Stimulated activated CD4-positive, alpha-beta T cell treated with anti-CD3 and anti-CD28 coated beads, TNF-alpha, amount 100 ng/mL, for 4 hours (primary cell): ENCODE measurements around the gene HTT.

Source experiments
- DNase-seq, 3 experiments: peaks; one replicate each; pipeline ENCODE4 v3.0.0-alpha.2; 2020; ENCODE audit warnings: low read depth in 3 of 3

The HTT gene

GRCh38 chr4:3074078-3074845, at the start of gene HTT, which contains the start of gene HTT-AS:
TSS of gene HTT (plus strand) at chr4:3074681. CDS start at chr4:3074826, 145 bp downstream.
TSS of gene HTT-AS (minus strand) at chr4:3074538.
- peak; percentile 95 to 98 (median 98) for DNase-seq

GRCh38 chr4:3025881-3026280, 48.6 kb upstream of the HTT start:
- DNase-seq: no peak

- no peak for DNase-seq
Measured at GRCh38 chr4:3026540-3026939, 47.9 kb upstream of the HTT start.

- no peak for DNase-seq
Measured at GRCh38 chr4:3029464-3029863, 45.0 kb upstream of the HTT start.

- DNase-seq: no peak
Measured at GRCh38 chr4:3030566-3031356, 43.7 kb upstream of the HTT start.

GRCh38 chr4:3031357-3032082, 43.0 kb upstream of the HTT start:
- no peak for DNase-seq

- DNase-seq: no peak
Measured at GRCh38 chr4:3034231-3034630, 40.2 kb upstream of the HTT start.

GRCh38 chr4:3035249-3035648, 39.2 kb upstream of the HTT start:
- DNase-seq: no peak

- DNase-seq: no peak
Measured at GRCh38 chr4:3035674-3036073, 38.8 kb upstream of the HTT start.

- no peak for DNase-seq
Measured at GRCh38 chr4:3036131-3036952, 38.1 kb upstream of the HTT start.

GRCh38 chr4:3037957-3038461, 36.5 kb upstream of the HTT start:
- DNase-seq: no peak

- no peak for DNase-seq
Measured at GRCh38 chr4:3039706-3040366, 34.6 kb upstream of the HTT start.

- no peak for DNase-seq
Measured at GRCh38 chr4:3040452-3041191, 33.9 kb upstream of the HTT start.

GRCh38 chr4:3041192-3042142, 33.0 kb upstream of the HTT start:
- DNase-seq: peak in 1 of 3 experiments; percentile 10

- DNase-seq: no peak
Measured at GRCh38 chr4:3042226-3042625, 32.3 kb upstream of the HTT start.

GRCh38 chr4:3043282-3044020, 31.0 kb upstream of the HTT start:
- no peak for DNase-seq

GRCh38 chr4:3044870-3045819, 29.3 kb upstream of the HTT start:
- DNase-seq: peak in 2 of 3 experiments; percentile 23 to 37
